Myocyte (in vitro differentiated cells): ENCODE data around the gene IL11RA. TPM values are rescaled to one million over a fixed set of nuclear protein-coding genes. Genes with fewer than 3 reads are reported as not detected.

Source experiments
- total RNA-seq: library from RNA; depleted of rRNA; stranded (reverse); fragments of >200 nt; gene quantifications from 2 replicates; pipeline ENCODE4 v1.2.3, GENCODE V29; 2014

IL11RA gene
- total RNA-seq, 1 donor from 2014 or later = 11.8 TPM

Other genes starting within 250 kb of the IL11RA start
- gene FAM219A, start 193.6 kb upstream of the IL11RA start, total RNA-seq = 18.9 and 19.2 TPM in 2 replicates
- gene DNAI1, start 193.4 kb upstream of the IL11RA start, total RNA-seq = 0.13 TPM in 1 of 2 replicates, not detected in the other
- 0.21 and 0.35 TPM in 2 replicates for gene ENHO, start 129.2 kb upstream of the IL11RA start, total RNA-seq
- gene CNTFR, start 62.5 kb upstream of the IL11RA start, total RNA-seq = 0.05 TPM in 1 of 2 replicates, not detected in the other
- 26.1 and 39.4 TPM in 2 replicates for gene RPP25L, start 40.1 kb upstream of the IL11RA start, total RNA-seq
- 57.2 and 98.8 TPM in 2 replicates for gene DCTN3, start 31.7 kb upstream of the IL11RA start, total RNA-seq
- gene ARID3C, start 23.1 kb upstream of the IL11RA start, total RNA-seq = 0.16 TPM in 1 of 2 replicates, not detected in the other
- 103 and 122 TPM in 2 replicates for gene SIGMAR1, start 14.4 kb upstream of the IL11RA start, total RNA-seq
- 22.9 and 24.0 TPM in 2 replicates for gene GALT, start 5.5 kb upstream of the IL11RA start, total RNA-seq
- not detected in 2 replicates for gene CCL27, start 10.5 kb downstream of the IL11RA start, total RNA-seq
- not detected in 2 replicates for gene CCL19, start 39.1 kb downstream of the IL11RA start, total RNA-seq
- gene CCL21, start 58.0 kb downstream of the IL11RA start, total RNA-seq = not detected in 2 replicates